H1 (cell line): ENCODE data around the gene FHAD1. TPM values are rescaled to one million over a fixed set of nuclear protein-coding genes. Genes with fewer than 3 reads are reported as not detected.
"Not testable (repeated sequence)": the region's sequence is repeated elsewhere in the genome, so short reads cannot be mapped to it uniquely, and the experiment has no call there.

Source experiments
- CTCF ChIA-PET: fragments of 300-600 bp; sonication (Branson Sonifier 250); formaldehyde crosslinking; loops from one replicate; lab custom pipeline; 2021; ENCODE audit not compliant: partially characterized antibody; lab: Charles Lee
- POLR2A ChIA-PET: fragments of 300-600 bp; sonication (Branson Sonifier 250); formaldehyde crosslinking; loops from one replicate; lab custom pipeline; 2021; ENCODE audit warnings: inconsistent platforms; ENCODE audit not compliant: partially characterized antibody; lab: Charles Lee
- DNase-seq, 2 experiments: peaks; one replicate each; pipeline versions ENCODE4 v3.0.0 to v3.0.0-alpha.2; 2010 to 2022; ENCODE audit warnings: low spot score in 2 of 2, low read depth in 1 of 2, mixed read lengths in 1 of 2
- FAIRE-seq: peaks from 2 replicates; lab custom pipeline; 2011; peaks lifted over from hg19 to GRCh38; lab: Jason Lieb, UNC
- H2AFZ ChIP-seq: 2 replicates; pipeline ENCODE4 v1.8.1; 2012; ENCODE audit warnings: low read length, inconsistent platforms
- H2AK5ac ChIP-seq: 2 replicates; pipeline ENCODE4 v1.6.1; 2013; ENCODE audit warnings: low read depth, low read length
- H2BK120ac ChIP-seq: replicated peaks from 2 replicates; pipeline ENCODE3; 2013; ENCODE audit warnings: low read depth, low read length, inconsistent platforms
- H2BK12ac ChIP-seq: 2 replicates; pipeline ENCODE4 v1.6.1; 2013; ENCODE audit warnings: low read depth, low read length
- H2BK15ac ChIP-seq: 2 replicates; pipeline ENCODE4 v1.6.1; 2013; ENCODE audit warnings: low read length
- H2BK20ac ChIP-seq: 2 replicates; pipeline ENCODE4 v1.6.1; 2013; ENCODE audit warnings: low read length
- H2BK5ac ChIP-seq: 2 replicates; pipeline ENCODE4 v1.6.1; 2013; ENCODE audit warnings: low read depth, low read length
- H3K14ac ChIP-seq: 2 replicates; pipeline ENCODE4 v1.6.1; 2013; ENCODE audit warnings: inconsistent platforms; ENCODE audit not compliant: insufficient read length
- H3K18ac ChIP-seq: 2 replicates; pipeline ENCODE4 v1.6.1; 2013; ENCODE audit warnings: low read length; ENCODE audit errors: extremely low read depth
- H3K23ac ChIP-seq: 2 replicates; pipeline ENCODE4 v1.6.1; 2013; ENCODE audit warnings: inconsistent platforms; ENCODE audit not compliant: insufficient read length
- H3K23me2 ChIP-seq: 2 replicates; pipeline ENCODE4 v1.6.1; 2013; ENCODE audit warnings: low read depth, low read length
- H3K27ac ChIP-seq: 2 replicates; pipeline ENCODE4 v1.6.1; 2011; ENCODE audit warnings: low read depth, low read length, inconsistent platforms
- H3K27me3 ChIP-seq, 4 experiments: replicated peaks in 1 of 4; 1 replicate in 1 of 4; 2 replicates in 3 of 4; pipeline versions ENCODE4 v1.6.1 to v1.8.1; 2011 to 2013; ENCODE audit warnings: low read length in 3 of 4, mild to moderate bottlenecking in 3 of 4, inconsistent platforms in 2 of 4, mixed read lengths in 2 of 4, moderate library complexity in 1 of 4; ENCODE audit not compliant: control insufficient read depth in 3 of 4, insufficient read depth in 3 of 4; ENCODE audit errors: extremely low read depth in 1 of 4
- H3K36me3 ChIP-seq, 4 experiments: 2 replicates each; pipeline versions ENCODE4 v1.6.1 to v1.8.1; 2011 to 2013; ENCODE audit warnings: mild to moderate bottlenecking in 4 of 4, low read length in 3 of 4, moderate library complexity in 2 of 4, control low read depth in 1 of 4, inconsistent platforms in 1 of 4; ENCODE audit not compliant: insufficient read depth in 4 of 4, control insufficient read depth in 2 of 4
- H3K4ac ChIP-seq: replicated peaks from 2 replicates; pipeline ENCODE3; 2013; ENCODE audit warnings: low read length, low read depth, mixed read lengths, inconsistent platforms; ENCODE audit not compliant: insufficient read length
- H3K4me1 ChIP-seq, 4 experiments: replicated peaks in 1 of 4; 1 replicate in 1 of 4; 2 replicates in 3 of 4; pipeline versions ENCODE4 v1.6.1 to v1.8.1; 2011 to 2013; ENCODE audit warnings: low read length in 3 of 4, inconsistent platforms in 2 of 4, mixed read lengths in 1 of 4; ENCODE audit not compliant: insufficient read depth in 4 of 4, control insufficient read depth in 3 of 4
- H3K4me2 ChIP-seq, 2 experiments: 2 replicates each; pipeline versions ENCODE4 v1.6.1 to v1.8.1; 2011 to 2013; ENCODE audit warnings: low read depth in 2 of 2, low read length in 2 of 2, control low read depth in 1 of 2, inconsistent platforms in 1 of 2, mild to moderate bottlenecking in 1 of 2; ENCODE audit not compliant: insufficient read depth in 1 of 2
- H3K4me3 ChIP-seq, 4 experiments: fragments of 200-600, 300-600 bp in 1 of 4; sonication (generic), shearing (Covaris generic), sonication (Bioruptor Twin) in 1 of 4; 2 replicates each; pipeline versions ENCODE4 v1.5.1 to v1.8.1; 2011 to 2016; ENCODE audit warnings: low read length in 4 of 4, low read depth in 3 of 4, control low read depth in 2 of 4, inconsistent platforms in 2 of 4, mild to moderate bottlenecking in 2 of 4, mixed read lengths in 1 of 4, moderate library complexity in 1 of 4; ENCODE audit not compliant: insufficient read depth in 2 of 4; ENCODE audit errors: extremely low read depth in 1 of 4
- H3K56ac ChIP-seq: replicated peaks from 2 replicates; pipeline ENCODE3; 2013; ENCODE audit warnings: low read depth, mild to moderate bottlenecking, mixed read lengths, low read length, inconsistent platforms; ENCODE audit not compliant: insufficient read length
- H3K79me1 ChIP-seq: 2 replicates; pipeline ENCODE4 v1.6.1; 2013; ENCODE audit warnings: low read depth, low read length, control low read depth
- H3K79me2 ChIP-seq, 2 experiments: 2 replicates each; pipeline versions ENCODE4 v1.6.1 to v1.8.1; 2012 to 2013; ENCODE audit warnings: low read length in 2 of 2, mild to moderate bottlenecking in 2 of 2, inconsistent platforms in 1 of 2; ENCODE audit not compliant: insufficient read depth in 2 of 2, control insufficient read depth in 1 of 2
- H3K9ac ChIP-seq, 4 experiments: replicated peaks in 1 of 4; 1 replicate in 1 of 4; 2 replicates in 3 of 4; pipeline versions ENCODE4 v1.6.1 to v1.8.1; 2011 to 2013; ENCODE audit warnings: low read depth in 3 of 4, low read length in 3 of 4, control low read depth in 2 of 4, mild to moderate bottlenecking in 2 of 4, moderate library complexity in 2 of 4, inconsistent platforms in 1 of 4; ENCODE audit errors: extremely low read depth in 1 of 4
- H3K9me3 ChIP-seq, 2 experiments: 2 replicates each; pipeline versions ENCODE4 v1.6.1 to v1.8.1; 2012 to 2013; ENCODE audit warnings: mild to moderate bottlenecking in 2 of 2, moderate library complexity in 2 of 2, control low read depth in 1 of 2, inconsistent platforms in 1 of 2, low read depth in 1 of 2, low read length in 1 of 2, mixed read lengths in 1 of 2; ENCODE audit not compliant: insufficient read depth in 2 of 2
- H4K20me1 ChIP-seq, 2 experiments: replicated peaks in 1 of 2; 2 replicates each; pipeline versions ENCODE3 to v1.8.1; 2011 to 2013; ENCODE audit warnings: inconsistent platforms in 2 of 2, low read length in 2 of 2, mild to moderate bottlenecking in 1 of 2; ENCODE audit not compliant: insufficient read depth in 2 of 2, control insufficient read depth in 1 of 2
- H4K5ac ChIP-seq: 2 replicates; pipeline ENCODE4 v1.6.1; 2013; ENCODE audit warnings: low read length, low read depth, mixed read lengths, inconsistent platforms; ENCODE audit not compliant: insufficient read length
- H4K8ac ChIP-seq: 2 replicates; pipeline ENCODE4 v1.8.0; 2013; ENCODE audit warnings: mild to moderate bottlenecking, moderate library complexity, low read length, inconsistent platforms; ENCODE audit not compliant: insufficient read depth; ENCODE audit errors: extremely low read depth
- H4K91ac ChIP-seq: replicated peaks from 2 replicates; pipeline ENCODE3; 2013; ENCODE audit warnings: low read length, mixed read lengths, inconsistent platforms; ENCODE audit not compliant: insufficient read length
- ASH2L ChIP-seq: fragments of 200-600, 300-600 bp; sonication (generic); IDR thresholded peaks from one replicate; pipeline ENCODE4 v1.7.1; 2017; ENCODE audit warnings: low read length
- EP300 ChIP-seq, 2 experiments: IDR thresholded peaks; 1 replicate in 1 of 2; 2 replicates in 1 of 2; pipeline ENCODE4 v1.6.1; 2011 to 2012; ENCODE audit warnings: low read depth in 2 of 2, low read length in 2 of 2, mild to moderate bottlenecking in 2 of 2, borderline replicate concordance in 1 of 2, inconsistent platforms in 1 of 2, moderate library complexity in 1 of 2
- FOSL1 ChIP-seq: IDR thresholded peaks from 2 replicates; pipeline ENCODE4 v1.6.1; 2011; ENCODE audit warnings: mild to moderate bottlenecking, low read depth, low read length, moderate library complexity; ENCODE audit not compliant: insufficient read depth
- NANOG ChIP-seq: IDR thresholded peaks from 2 replicates; pipeline ENCODE4 v1.6.1; 2011; ENCODE audit warnings: low read length, low read depth, mild to moderate bottlenecking, inconsistent platforms; ENCODE audit not compliant: insufficient read depth, poor library complexity, severe bottlenecking
- POU5F1 ChIP-seq: IDR thresholded peaks from 2 replicates; pipeline ENCODE4 v1.6.1; 2011; ENCODE audit warnings: low read depth, mild to moderate bottlenecking, low read length, moderate library complexity
- WGBS, 2 experiments: shearing (Covaris generic) in 1 of 2; methylation state at CpG; one replicate each; pipeline versions ENCODE4 v1.1.6 to v1.1.7; 2013 to 2015; ENCODE audit warnings: low lambda C conversion rate in 2 of 2, mixed read lengths in 2 of 2, inconsistent platforms in 1 of 2, low coverage in 1 of 2, missing lambda C conversion rate in 1 of 2; ENCODE audit not compliant: insufficient replicate concordance in 2 of 2, insufficient coverage in 1 of 2, insufficient read length in 1 of 2; ENCODE audit errors: extremely low coverage in 1 of 2, missing lambda C conversion rate in 1 of 2; 5-methylcytosine and 5-hydroxymethylcytosine counted together
- polyA plus RNA-seq, 7 experiments: library from polyadenylated mRNA; depleted of rRNA in 3 of 7; stranded (reverse) in 5 of 7; unstranded in 2 of 7; fragments of >200 nt in 5 of 7; fragments of 200-250 nt in 2 of 7; gene quantifications; 1 replicate in 5 of 7; 2 replicates in 1 of 7; 4 replicates in 1 of 7; pipeline versions ENCODE4 v1.2.1 to v1.2.3, GENCODE V29; 2011 to 2013; ENCODE audit warnings: missing spikeins in 2 of 7, mixed read lengths in 2 of 7
- total RNA-seq: library from RNA; stranded (reverse); fragmentation: NEBNext Ultra II Directional; extraction: Animal tissue kit (Norgen Biotek cat#: 25700); gene quantifications from 2 replicates; pipeline ENCODE4 v1.2.1, GENCODE V29; 2021

The FHAD1 gene
- total and polyA plus RNA-seq, 2 of the 8 experiments (the other 6 are each of a cell fraction or from before 2014, with no cell fraction given) = 0.39 to 0.69 TPM

- TF ChIP-seq NANOG (no peak), FOSL1 (no peak), POU5F1 (no peak), EP300 (IDR thresholded peaks at IDR 0.05; ENCODE audit: borderline replicate concordance in 1 of 2, low read depth in 2 of 2, low read length in 2 of 2) (no peak), ASH2L (no peak)
These were observed 180.2 kb downstream of the FHAD1 start (continued) for GRCh38 chr1:15427280-15427666.

- H3K9me3 ChIP-seq, H4K20me1 ChIP-seq, H3K14ac ChIP-seq, H2BK20ac ChIP-seq, H3K27me3 ChIP-seq, H2AK5ac ChIP-seq, H4K5ac ChIP-seq, H3K23me2 ChIP-seq, H3K18ac ChIP-seq, H3K4me2 ChIP-seq, H3K9ac ChIP-seq, H3K4ac ChIP-seq, H3K36me3 ChIP-seq, H3K79me1 ChIP-seq, H3K23ac ChIP-seq, H2AFZ ChIP-seq, H3K4me1 ChIP-seq, H2BK120ac ChIP-seq, H3K79me2 ChIP-seq, FAIRE-seq, H3K56ac ChIP-seq, H3K4me3 ChIP-seq, H3K27ac ChIP-seq, H2BK15ac ChIP-seq, H2BK5ac ChIP-seq, H2BK12ac ChIP-seq, DNase-seq, H4K8ac ChIP-seq, H4K91ac ChIP-seq: not testable (repeated sequence)
- POLR2A ChIA-PET = interaction anchor here (1.3 kb wide), 1 partner anchor 35 kb away, joined by 4 read pairs; no protein-coding TSS in a partner anchor
- CTCF ChIA-PET = interaction anchor here (1.1 to 16.9 kb wide), 6 partner anchors 46 to 122 kb away, joined by 3 to 170 read pairs (median 4); no protein-coding TSS in a partner anchor
- 95% methylated on average over 10 of the region's 11 CpGs; no CpG with 5 or more reads in 1 of the 2 experiments for WGBS, 2 experiments
These were observed 181.2 kb downstream of the FHAD1 start for GRCh38 chr1:15428252-15428651.
